HepG2 (cell line): Measurements from ENCODE around the gene AGAP1. TPM values are rescaled to one million over a fixed set of nuclear protein-coding genes. Genes with fewer than 3 reads are reported as not detected.

ENCODE experiments used
- ATAC-seq: fragments of 200-7000 bp; cut with Tn5 transposase; 3 replicates; pipeline ENCODE4 v1.9.1; 2020; ENCODE audit warnings: mild to moderate bottlenecking, moderate library complexity
- BruUV-seq: library from RNA; stranded (reverse); fragments of 400-500 nt; replicated peaks from 2 replicates; lab custom pipeline; 2021; lab: Mats Ljungman, UMichigan
- CTCF ChIA-PET: fragments of 300-600 bp; formaldehyde crosslinking; extraction: SDS; loops from one replicate; lab custom pipeline; 2021; ENCODE audit warnings: low total read pairs, inconsistent platforms, low intra/inter-chr PET ratio; lab: Yijun Ruan, JAX
- POLR2A ChIA-PET: fragments of 350-600 bp; sonication (Branson Sonifier 250); formaldehyde crosslinking; loops from one replicate; lab custom pipeline; 2020; ENCODE audit warnings: antibody characterized with exemption, inconsistent platforms; lab: Yijun Ruan, JAX
- DNase-seq: peaks from one replicate; pipeline ENCODE4 v3.0.0-alpha.2; 2015; ENCODE audit warnings: low spot score
- FAIRE-seq: peaks from 3 replicates; lab custom pipeline; 2011; peaks lifted over from hg19 to GRCh38; lab: Jason Lieb, UNC
- H2AFZ ChIP-seq: one replicate; pipeline ENCODE4 v1.6.1; 2011; ENCODE audit warnings: low read length, inconsistent platforms
- H3K27ac ChIP-seq: fragments of 300-600 bp; 3 replicates; pipeline ENCODE4 v1.8.0; 2011; ENCODE audit warnings: mixed run types, mild to moderate bottlenecking, mixed read lengths, low read length, inconsistent platforms; ENCODE audit not compliant: insufficient read depth; ENCODE audit errors: extremely low read length
- H3K27me3 ChIP-seq, 2 experiments: fragments of 200-600 bp in 1 of 2; 2 replicates in 1 of 2; 3 replicates in 1 of 2; pipeline versions ENCODE4 v1.6.0 to v1.8.0; 2011; ENCODE audit warnings: low read length in 2 of 2, mild to moderate bottlenecking in 2 of 2, moderate library complexity in 2 of 2, inconsistent platforms in 1 of 2; ENCODE audit not compliant: insufficient read depth in 2 of 2, control insufficient read depth in 1 of 2
- H3K36me3 ChIP-seq, 2 experiments: fragments of 200-600 bp in 1 of 2; replicated peaks in 1 of 2; 2 replicates in 1 of 2; 3 replicates in 1 of 2; pipeline versions ENCODE4 v1.5.1 to v1.8.0; 2011; ENCODE audit warnings: low read length in 2 of 2, inconsistent platforms in 1 of 2; ENCODE audit not compliant: insufficient read depth in 2 of 2, control insufficient read depth in 1 of 2
- H3K4me1 ChIP-seq: 2 replicates; pipeline ENCODE4 v1.5.1; 2012; ENCODE audit warnings: low read length, inconsistent platforms; ENCODE audit not compliant: insufficient read depth
- H3K4me2 ChIP-seq: 2 replicates; pipeline ENCODE4 v1.6.0; 2011; ENCODE audit warnings: low read depth, low read length, inconsistent platforms
- H3K4me3 ChIP-seq, 3 experiments: fragments of 200-600 bp in 1 of 3; sonication (generic), shearing (Covaris generic) in 1 of 3; replicated peaks in 1 of 3; 2 replicates each; pipeline ENCODE4 v1.5.1; 2011 to 2016; ENCODE audit warnings: low read length in 3 of 3, inconsistent platforms in 2 of 3, low read depth in 2 of 3, mild to moderate bottlenecking in 2 of 3, control low read depth in 1 of 3, mixed read lengths in 1 of 3; ENCODE audit not compliant: insufficient read depth in 1 of 3
- H3K79me2 ChIP-seq: one replicate; pipeline ENCODE4 v1.6.1; 2011; ENCODE audit warnings: low read length, inconsistent platforms; ENCODE audit not compliant: insufficient read depth
- H3K9ac ChIP-seq: 2 replicates; pipeline ENCODE4 v1.6.0; 2011; ENCODE audit warnings: mild to moderate bottlenecking, low read depth, low read length, inconsistent platforms; ENCODE audit not compliant: insufficient read depth
- H3K9me3 ChIP-seq: 2 replicates; pipeline ENCODE4 v1.5.1; 2012; ENCODE audit warnings: mild to moderate bottlenecking, low read length
- H4K20me1 ChIP-seq: 2 replicates; pipeline ENCODE4 v1.6.0; 2011; ENCODE audit warnings: inconsistent platforms, mild to moderate bottlenecking, low read length, moderate library complexity; ENCODE audit not compliant: insufficient read depth
- GLI4 ChIP-seq: sonication (generic); formaldehyde crosslinking; IDR thresholded peaks from 2 replicates; pipeline ENCODE4 v1.5.1; 2020; ENCODE audit warnings: missing genetic modification reagents, mild to moderate bottlenecking, moderate library complexity, borderline replicate concordance
- SIX4 ChIP-seq: sonication (generic); formaldehyde crosslinking; IDR thresholded peaks from 2 replicates; pipeline ENCODE4 v1.4.0; 2020; ENCODE audit warnings: missing genetic modification reagents
- SMAD9 ChIP-seq: sonication (generic); formaldehyde crosslinking; IDR thresholded peaks from 2 replicates; pipeline ENCODE4 v1.5.1; 2020; ENCODE audit warnings: mild to moderate bottlenecking, missing genetic modification reagents
- SOX13 ChIP-seq, 3 experiments: fragments of 450-650 bp in 1 of 3; sonication (generic) in 1 of 3; formaldehyde crosslinking in 1 of 3; IDR thresholded peaks in 2 of 3; conservative IDR thresholded peaks in 1 of 3; 2 replicates each; pipeline versions ENCODE4 v1.5.0 to v1.6.1; 2016 to 2020; ENCODE audit warnings: antibody characterized with exemption in 1 of 3, mild to moderate bottlenecking in 1 of 3, missing compliant biosample characterization in 1 of 3, missing genetic modification reagents in 1 of 3, moderate library complexity in 1 of 3
- ZNF496 ChIP-seq: sonication (generic); formaldehyde crosslinking; IDR thresholded peaks from 2 replicates; pipeline ENCODE4 v1.8.1; 2023; ENCODE audit warnings: mild to moderate bottlenecking, moderate library complexity, missing genetic modification reagents; ENCODE audit not compliant: insufficient replicate concordance
- ZNF770 ChIP-seq: sonication (generic); formaldehyde crosslinking; IDR thresholded peaks from 2 replicates; pipeline ENCODE4 v1.5.0; 2020; ENCODE audit warnings: mild to moderate bottlenecking, missing genetic modification reagents
- WGBS: methylation state at CpG from one replicate; pipeline ENCODE4 v1.1.6; 2017; ENCODE audit warnings: low lambda C conversion rate; 5-methylcytosine and 5-hydroxymethylcytosine counted together
- in situ Hi-C: cut with HindIII; loops from 2 replicates; pipeline ENCODE4 v1.10.0; 2017; ENCODE audit warnings: low pct_unique_long_range_greater_than_20kb; ENCODE audit not compliant: extremely low pct_ligation_motif_present
- intact Hi-C: fragments of 100-400 bp; cut with micrococcal nuclease; formaldehyde crosslinking; loops from one replicate; pipeline ENCODE4 v1.10.0; 2022; ENCODE audit not compliant: unreplicated experiment
- polyA plus RNA-seq, 8 experiments: library from polyadenylated mRNA; depleted of rRNA in 3 of 8; stranded (reverse) in 7 of 8; unstranded in 1 of 8; fragments of >200 nt; fragmentation: Illumina TruSeq in 4 of 8; extraction: Trizol in 4 of 8; gene quantifications; 2 replicates each; pipeline versions ENCODE4 v1.2.1 to v1.2.3, GENCODE V29; 2011 to 2016; ENCODE audit warnings: low read depth in 4 of 8, missing spikeins in 1 of 8, mixed read lengths in 1 of 8; ENCODE audit not compliant: insufficient read depth in 1 of 8
- total RNA-seq, 5 experiments: library from RNA; depleted of rRNA; stranded (reverse); fragments of >200 nt; fragmentation: Illumina TruSeq; extraction: Trizol; gene quantifications; 2 replicates each; pipeline ENCODE4 v1.2.3, GENCODE V29; 2016; ENCODE audit warnings: low read depth in 1 of 5

The AGAP1 gene
- total and polyA plus RNA-seq, 2 of the 13 experiments (the other 11 are each of a cell fraction or from before 2014, with no cell fraction given), result 21.2 to 32.7 TPM

- no peak for TF ChIP-seq ZNF770
Measured at GRCh38 chr2:235850771-235851551, 357.1 kb downstream of the AGAP1 start (continued).

DNA sequence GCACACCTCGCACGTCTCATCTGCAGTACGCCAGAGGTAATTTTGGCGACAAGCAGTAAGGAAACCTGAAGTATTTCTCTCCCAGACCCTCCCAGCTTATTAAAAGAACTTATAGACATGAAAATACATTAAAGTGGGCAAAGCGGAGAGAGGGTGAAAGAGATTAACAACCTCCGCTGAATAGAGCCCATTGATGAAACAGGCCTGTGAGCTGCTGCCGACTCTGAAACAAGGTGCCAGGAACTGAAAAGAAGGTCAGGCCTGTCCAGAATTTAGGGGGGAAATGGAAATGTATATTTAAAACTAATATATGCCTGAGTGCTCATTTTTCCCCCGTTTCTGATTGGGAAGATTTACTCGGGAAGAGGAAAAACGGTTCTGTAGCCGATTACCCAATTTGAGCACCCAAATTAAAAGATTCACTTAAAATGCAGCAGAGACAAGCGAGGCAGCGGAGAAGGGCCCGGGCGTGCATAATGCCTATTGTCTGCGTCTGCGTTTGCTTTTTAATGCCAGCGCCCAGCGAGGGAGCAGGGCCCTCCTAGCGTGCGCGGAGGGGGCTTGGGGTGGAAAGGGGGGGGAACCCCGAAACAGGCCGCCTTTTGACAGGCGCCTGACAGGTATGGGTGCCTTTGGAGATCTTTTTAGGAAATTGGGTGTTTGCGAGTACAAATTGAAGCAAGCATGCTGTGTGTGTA lies 358.1 kb downstream of the AGAP1 start:
- no peaks in the 10 kb centered on the region for H3K79me2 ChIP-seq
- H3K9me3 ChIP-seq, result no peaks in the 10 kb centered on the region
- ChIA-PET POLR2A (no interaction called here), CTCF (no interaction called here)
- no peak overlapping the region for H3K4me2 ChIP-seq
- ATAC-seq (no peak), DNase-seq (no peak), FAIRE-seq (no peak)
- H3K4me1 ChIP-seq, result no peaks in the 10 kb centered on the region
- no peak overlapping the region for H3K27ac ChIP-seq
- H3K9ac ChIP-seq, result no peak overlapping the region
- no peaks in the 10 kb centered on the region; the same call in 1 of the 2 replicates for H4K20me1 ChIP-seq
- H2AFZ ChIP-seq, result no peak overlapping the region
- TF ChIP-seq SMAD9 (CRISPR knock-in tag) (no peak), GLI4 (CRISPR knock-in tag) (no peak), ZNF496 (CRISPR knock-in tag) (no peak), SIX4 (CRISPR knock-in tag) (no peak), SOX13 (IDR thresholded peaks at IDR 0.05) (no peak), SOX13 (CRISPR knock-in tag; conservative IDR thresholded peaks at IDR 0.05 in 1 of 2, IDR thresholded peaks at IDR 0.05 in 1 of 2) (no peak)
- H3K4me3 ChIP-seq, result no peak overlapping the region
- no peaks in the 10 kb centered on the region for H3K27me3 ChIP-seq
- H3K36me3 ChIP-seq, result peaks cover 1 to 6% of the 10 kb centered on the region in 2 experiments; a peak in 2 of 5 replicates
- in situ Hi-C loops (no loop called here), intact Hi-C loops (no loop called here)
- no TSS peak for BruUV-seq
- WGBS, result 97% methylated on average over 26 of the region's 26 CpGs
